Measurements from ENCODE around the gene MAPT.

Gene MAPT

DNA sequence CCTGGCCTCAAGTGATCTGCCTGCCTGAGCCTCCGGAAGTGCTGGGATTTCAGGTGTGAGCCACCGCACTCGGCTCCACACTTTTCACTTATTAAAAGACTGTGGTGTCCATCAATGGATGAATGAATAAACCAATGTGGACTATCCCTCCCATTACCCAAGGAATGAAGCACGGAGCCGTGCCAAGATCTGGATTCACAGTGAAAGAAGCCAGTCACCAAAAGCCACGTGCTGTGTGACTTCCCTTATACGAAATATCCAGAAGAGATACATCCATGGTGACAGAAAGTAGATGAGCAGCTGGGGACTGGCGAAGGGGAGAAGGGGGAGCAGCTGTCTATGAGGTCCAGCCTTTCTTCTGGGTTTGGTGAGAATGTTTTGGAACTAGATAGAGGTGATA is 56.5 kb downstream of the MAPT start:
- H3K27ac ChIP-seq, result no peak overlapping the region
- H3K4me3 ChIP-seq (ENCODE audit: low read depth, low read length), result no peak overlapping the region
- H3K36me3 ChIP-seq (replicated peaks), result no peaks in the 10 kb centered on the region
- in situ Hi-C loops (cut with HindIII; ENCODE audit: low pct_ligation_motif_present, low sequenced_read_pairs), result no loop called here
- H3K27me3 ChIP-seq (replicated peaks), result peaks cover 15% of the 10 kb centered on the region
- TF ChIP-seq, protein P1, sequence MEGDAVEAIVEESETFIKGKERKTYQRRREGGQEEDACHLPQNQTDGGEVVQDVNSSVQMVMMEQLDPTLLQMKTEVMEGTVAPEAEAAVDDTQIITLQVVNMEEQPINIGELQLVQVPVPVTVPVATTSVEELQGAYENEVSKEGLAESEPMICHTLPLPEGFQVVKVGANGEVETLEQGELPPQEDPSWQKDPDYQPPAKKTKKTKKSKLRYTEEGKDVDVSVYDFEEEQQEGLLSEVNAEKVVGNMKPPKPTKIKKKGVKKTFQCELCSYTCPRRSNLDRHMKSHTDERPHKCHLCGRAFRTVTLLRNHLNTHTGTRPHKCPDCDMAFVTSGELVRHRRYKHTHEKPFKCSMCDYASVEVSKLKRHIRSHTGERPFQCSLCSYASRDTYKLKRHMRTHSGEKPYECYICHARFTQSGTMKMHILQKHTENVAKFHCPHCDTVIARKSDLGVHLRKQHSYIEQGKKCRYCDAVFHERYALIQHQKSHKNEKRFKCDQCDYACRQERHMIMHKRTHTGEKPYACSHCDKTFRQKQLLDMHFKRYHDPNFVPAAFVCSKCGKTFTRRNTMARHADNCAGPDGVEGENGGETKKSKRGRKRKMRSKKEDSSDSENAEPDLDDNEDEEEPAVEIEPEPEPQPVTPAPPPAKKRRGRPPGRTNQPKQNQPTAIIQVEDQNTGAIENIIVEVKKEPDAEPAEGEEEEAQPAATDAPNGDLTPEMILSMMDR (IDR thresholded peaks at IDR 0.05; ENCODE audit: low read depth, low read length, missing control alignments), result no peak
- DNase-seq, result no peak

GRCh38 chr17:45951403-45951802 is 57.0 kb downstream of the MAPT start:
- Histone ChIP-seq H3K36me3 (replicated peaks) (no peaks in the 10 kb centered on the region), H3K27me3 (replicated peaks) (peaks cover 15% of the 10 kb centered on the region)
- DNase-seq, result no peak

DNA sequence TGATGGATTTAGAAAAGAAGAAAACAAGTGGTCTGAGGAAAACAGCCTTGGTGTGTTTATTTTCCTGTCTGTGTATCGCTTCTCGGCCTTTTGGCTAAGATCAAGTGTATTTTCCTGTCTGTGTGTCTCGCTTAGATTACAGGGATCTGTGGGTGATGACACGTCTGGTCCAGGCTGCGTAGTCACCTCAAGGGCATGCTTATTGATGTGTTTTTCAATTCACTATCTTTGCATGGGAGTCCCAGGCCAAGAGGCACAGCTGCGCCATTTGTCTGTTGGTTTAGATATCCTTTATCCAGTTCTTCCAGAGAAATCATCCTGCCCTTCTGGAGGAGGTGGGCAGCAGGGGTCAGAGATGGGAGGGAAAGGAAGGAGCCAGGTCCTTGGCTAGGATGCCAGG is 57.6 kb downstream of the MAPT start:
- TF ChIP-seq, protein P1 (IDR thresholded peaks at IDR 0.05; ENCODE audit: low read depth, low read length, missing control alignments), result no peak
- in situ Hi-C loops (cut with HindIII; ENCODE audit: low pct_ligation_motif_present, low sequenced_read_pairs), result no loop called here

More at GRCh38 chr17:45951403-45951802, 57.0 kb downstream of the MAPT start:
- in situ Hi-C loops (cut with HindIII; ENCODE audit: low pct_ligation_motif_present, low sequenced_read_pairs), result no loop called here
- no peak overlapping the region for H3K4me3 ChIP-seq (ENCODE audit: low read depth, low read length)
- H3K27ac ChIP-seq, result no peak overlapping the region
- TF ChIP-seq, protein P1 (IDR thresholded peaks at IDR 0.05; ENCODE audit: low read depth, low read length, missing control alignments), result no peak

GRCh38 chr17:45952814-45953320 is 58.5 kb downstream of the MAPT start:
- Histone ChIP-seq H3K4me3 (ENCODE audit: low read depth, low read length) (no peak overlapping the region), H3K27ac (no peak overlapping the region), H3K27me3 (replicated peaks) (peaks cover 15% of the 10 kb centered on the region), H3K36me3 (replicated peaks) (no peaks in the 10 kb centered on the region)
- DNase-seq, result no peak
- in situ Hi-C loops (cut with HindIII; ENCODE audit: low pct_ligation_motif_present, low sequenced_read_pairs), result no loop called here
- TF ChIP-seq, protein P1 (IDR thresholded peaks at IDR 0.05; ENCODE audit: low read depth, low read length, missing control alignments), result no peak

More for the DNA sequence above, 57.6 kb downstream of the MAPT start:
- Histone ChIP-seq H3K27ac (no peak overlapping the region), H3K36me3 (replicated peaks) (no peaks in the 10 kb centered on the region), H3K27me3 (replicated peaks) (peaks cover 15% of the 10 kb centered on the region), H3K4me3 (ENCODE audit: low read depth, low read length) (no peak overlapping the region)
- peak; percentile 4 for DNase-seq

GRCh38 chr17:45953561-45953960 is 59.2 kb downstream of the MAPT start:
- Histone ChIP-seq H3K4me3 (ENCODE audit: low read depth, low read length) (no peak overlapping the region), H3K36me3 (replicated peaks) (no peaks in the 10 kb centered on the region), H3K27me3 (replicated peaks) (peaks cover 15% of the 10 kb centered on the region), H3K27ac (no peak overlapping the region)
- TF ChIP-seq, protein P1 (IDR thresholded peaks at IDR 0.05; ENCODE audit: low read depth, low read length, missing control alignments), result no peak
- DNase-seq, result no peak
- in situ Hi-C loops (cut with HindIII; ENCODE audit: low pct_ligation_motif_present, low sequenced_read_pairs), result no loop called here

DNA sequence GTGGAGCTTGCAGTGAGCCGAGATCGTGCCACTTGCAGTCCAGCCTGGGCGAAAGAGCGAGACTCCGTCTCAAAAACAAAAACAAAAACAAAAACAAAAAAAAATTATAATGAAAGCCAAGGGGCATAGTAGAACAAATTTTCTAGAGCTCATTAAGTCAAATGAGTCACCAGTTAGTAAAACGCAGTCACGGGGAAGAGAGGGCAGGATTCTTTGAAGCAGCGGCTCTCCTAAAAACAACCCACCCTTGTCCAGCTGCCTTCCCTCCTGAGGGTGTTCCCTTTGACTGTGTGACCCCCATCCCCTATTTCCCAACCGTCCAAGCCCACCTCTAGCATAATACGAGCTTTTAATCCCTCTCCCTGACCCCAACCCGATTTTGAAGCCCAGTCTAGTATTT is 60.6 kb downstream of the MAPT start:
- TF ChIP-seq, protein P1 (IDR thresholded peaks at IDR 0.05; ENCODE audit: low read depth, low read length, missing control alignments), result no peak
- in situ Hi-C loops (cut with HindIII; ENCODE audit: low pct_ligation_motif_present, low sequenced_read_pairs), result no loop called here
- H3K27me3 ChIP-seq (replicated peaks), result peaks cover 7% of the 10 kb centered on the region

More for the DNA sequence above, 60.6 kb downstream of the MAPT start:
- Histone ChIP-seq H3K36me3 (replicated peaks) (no peaks in the 10 kb centered on the region), H3K4me3 (ENCODE audit: low read depth, low read length) (no peak overlapping the region), H3K27ac (no peak overlapping the region)
- no peak for DNase-seq

All from brain microvascular endothelial cell (primary cell).